Colonic mucosa (tissue), 4 donors: ENCODE data around the gene OGDH. TPM values are rescaled to one million over a fixed set of nuclear protein-coding genes. Genes with fewer than 3 reads are reported as not detected.

Experiments used
- DNase-seq: peaks from one replicate; pipeline ENCODE4 v3.0.0-alpha.2; 2020
- H3K27ac ChIP-seq: fragments of 200-600 bp; one replicate; pipeline ENCODE4 v1.8.0; 2021
- H3K27me3 ChIP-seq: fragments of 200-600 bp; one replicate; pipeline ENCODE4 v1.8.0; 2021
- H3K36me3 ChIP-seq: fragments of 200-600 bp; one replicate; pipeline ENCODE4 v1.8.0; 2021
- H3K4me1 ChIP-seq: fragments of 200-600 bp; one replicate; pipeline ENCODE4 v1.8.0; 2021; ENCODE audit warnings: mild to moderate bottlenecking
- H3K4me3 ChIP-seq: fragments of 200-600 bp; one replicate; pipeline ENCODE4 v1.8.0; 2021
- H3K9ac ChIP-seq, 2 donors: one replicate each; pipeline ENCODE4 v1.7.0; 2013; ENCODE audit warnings: control low read depth in 2 of 2, low read depth in 2 of 2, low read length in 2 of 2
- H3K9me3 ChIP-seq: fragments of 200-600 bp; one replicate; pipeline ENCODE4 v1.8.0; 2021
- CTCF ChIP-seq: fragments of 200-600 bp; IDR thresholded peaks from one replicate; pipeline ENCODE4 v1.8.0; 2022; ENCODE audit warnings: antibody characterized with exemption, mild to moderate bottlenecking
- intact Hi-C: fragments of 100-400 bp; cut with DNase I; formaldehyde crosslinking; loops from one replicate; pipeline ENCODE4 v1.14.1; 2022
- total RNA-seq, 2 donors: library from RNA; stranded (reverse); fragmentation: NEBNext Ultra II Directional in 1 of 2; extraction: Animal tissue kit (Norgen Biotek cat#: 25700) in 1 of 2; gene quantifications; one replicate each; pipeline ENCODE4 v1.2.1, GENCODE V29; 2021
- donor health status: healthy.
- donor health status: DM: no; HTN: no; CAD: no.
- donor health status: DM: no; HTN: no; CAD: no.

The OGDH gene
- total RNA-seq, 2 donors from 2014 or later = 142 to 164 TPM

- intact Hi-C loops = no loop called here
- peaks cover 6% of the 10 kb centered on the region for H3K4me1 ChIP-seq
These were observed 144.0 kb downstream of the OGDH start for GRCh38 chr7:44750424-44750823.

GRCh38 chr7:44750921-44751571 is 144.6 kb downstream of the OGDH start:
- H3K36me3 ChIP-seq = no peaks in the 10 kb centered on the region
- intact Hi-C loops = no loop called here
- peaks cover 6% of the 10 kb centered on the region for H3K4me1 ChIP-seq
- H3K27me3 ChIP-seq = no peaks in the 10 kb centered on the region
- no peak overlapping the region for H3K27ac ChIP-seq
- H3K9me3 ChIP-seq = no peaks in the 10 kb centered on the region
- no peak for DNase-seq
- H3K4me3 ChIP-seq = no peak overlapping the region
- H3K9ac ChIP-seq = peak overlapping the region; percentile 37 to 69
- no peak for TF ChIP-seq CTCF

More at GRCh38 chr7:44750424-44750823, 144.0 kb downstream of the OGDH start:
- H3K27me3 ChIP-seq = no peaks in the 10 kb centered on the region
- no peak for TF ChIP-seq CTCF
- DNase-seq = no peak
- H3K9ac ChIP-seq = peak overlapping the region; percentile 37 to 69
- no peaks in the 10 kb centered on the region for H3K36me3 ChIP-seq
- no peak overlapping the region for H3K27ac ChIP-seq
- no peaks in the 10 kb centered on the region for H3K9me3 ChIP-seq
- H3K4me3 ChIP-seq = no peak overlapping the region

- intact Hi-C loops = no loop called here
- no peak for TF ChIP-seq CTCF
- peaks cover 6% of the 10 kb centered on the region for H3K4me1 ChIP-seq
- DNase-seq = no peak
- H3K27me3 ChIP-seq = no peaks in the 10 kb centered on the region
- no peaks in the 10 kb centered on the region for H3K9me3 ChIP-seq
- H3K4me3 ChIP-seq = no peak overlapping the region
- H3K27ac ChIP-seq = no peak overlapping the region
- H3K36me3 ChIP-seq = peaks cover 12% of the 10 kb centered on the region
- no peak overlapping the region for H3K9ac ChIP-seq
These were observed 146.4 kb downstream of the OGDH start for GRCh38 chr7:44752822-44753221.

GRCh38 chr7:44754802-44755697 is 148.6 kb downstream of the OGDH start:
- Histone ChIP-seq H3K27me3 (no peaks in the 10 kb centered on the region), H3K9ac (no peak overlapping the region)

More at GRCh38 chr7:44754802-44755697, 148.6 kb downstream of the OGDH start:
- TF ChIP-seq CTCF = no peak
- Histone ChIP-seq H3K9me3 (no peaks in the 10 kb centered on the region), H3K36me3 (peaks cover 12% of the 10 kb centered on the region), H3K4me1 (no peaks in the 10 kb centered on the region), H3K4me3 (no peak overlapping the region), H3K27ac (no peak overlapping the region)
- DNase-seq = no peak
- intact Hi-C loops = no loop called here
